Activated T-cell treated with anti-CD3 and anti-CD28 coated beads, Interleukin-2, amount 50 U/mL, for 1 hour (primary cell): ENCODE results near the gene GOLT1A.

Experiments used
- DNase-seq: peaks from one replicate; pipeline ENCODE4 v3.0.0-alpha.2; 2020

Gene GOLT1A

DNA sequence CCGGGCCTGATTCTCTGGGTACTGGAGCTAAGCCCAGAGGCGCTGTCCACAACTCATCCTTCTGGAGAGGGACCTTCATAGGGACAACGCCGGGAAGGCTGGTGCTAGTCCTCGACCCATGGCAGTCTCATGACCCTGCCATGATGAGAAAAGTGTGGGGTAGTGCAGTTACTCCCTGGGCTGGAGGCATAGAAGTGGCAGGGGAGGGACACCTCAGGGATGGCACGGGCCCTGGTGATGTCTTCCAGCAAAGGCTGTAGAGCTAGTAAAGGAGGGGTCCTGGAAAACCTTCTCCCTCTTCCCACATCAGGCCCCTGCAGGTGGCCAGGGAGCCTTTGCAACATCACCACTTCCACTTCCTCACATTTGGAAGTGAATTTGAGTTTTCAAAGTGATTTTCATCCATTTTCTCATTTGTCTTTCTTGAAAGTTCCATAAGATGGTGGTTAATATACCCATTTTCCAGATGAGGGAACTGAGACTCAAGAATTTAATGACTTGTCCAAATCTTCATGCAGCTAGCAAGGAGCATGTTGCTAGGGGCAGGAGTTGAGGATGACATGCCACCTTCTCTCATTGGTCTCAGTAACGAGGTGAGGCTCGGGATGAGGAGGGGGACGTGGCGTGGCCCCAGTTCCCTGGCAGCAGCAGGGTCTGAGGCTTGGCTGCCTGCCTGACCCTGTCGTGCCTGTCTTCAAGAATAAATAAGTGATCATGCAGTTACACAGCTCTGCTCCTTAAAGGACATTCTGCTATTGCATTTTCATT is 3.3 kb upstream of the GOLT1A start:
- DNase-seq = no peak

DNA sequence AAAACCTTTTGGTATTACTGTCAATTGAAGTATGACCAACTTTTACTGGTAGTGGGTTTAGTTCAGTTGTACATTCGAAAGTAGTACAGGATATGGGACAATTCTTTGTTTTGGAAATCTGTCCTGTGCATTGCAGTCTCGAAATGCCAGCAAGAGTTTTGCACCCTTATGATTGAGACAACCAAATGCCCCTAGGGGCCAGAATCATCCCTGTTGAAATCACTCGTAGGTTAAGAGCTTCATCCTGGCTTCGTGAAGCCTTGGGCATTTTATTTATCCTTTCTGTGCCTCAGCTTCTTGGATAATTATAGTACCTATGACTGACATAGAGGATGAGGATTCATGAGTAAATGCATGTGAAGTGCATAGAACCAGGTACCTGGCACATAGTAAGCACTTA is 2.4 kb upstream of the GOLT1A start:
- no peak for DNase-seq

DNA sequence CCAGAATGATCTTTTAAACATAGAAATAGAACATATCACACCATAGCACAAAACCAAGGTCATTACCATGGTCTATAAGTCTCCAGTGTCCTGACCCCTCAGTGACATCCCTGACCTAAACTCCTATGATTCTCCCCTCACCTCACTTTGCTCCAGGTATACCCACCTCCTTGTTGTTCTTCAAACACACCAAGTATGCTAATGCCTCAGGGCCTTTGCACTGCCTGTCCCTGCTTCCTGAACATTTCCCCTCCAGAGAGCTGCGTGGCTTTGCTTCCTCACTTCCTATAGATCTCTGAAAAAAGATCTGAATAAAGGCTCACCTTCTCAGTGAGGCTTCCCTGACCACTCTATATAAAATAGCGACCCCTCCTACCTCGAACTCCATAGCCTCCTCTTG is 1.1 kb downstream of the GOLT1A start:
- DNase-seq = no peak

DNA sequence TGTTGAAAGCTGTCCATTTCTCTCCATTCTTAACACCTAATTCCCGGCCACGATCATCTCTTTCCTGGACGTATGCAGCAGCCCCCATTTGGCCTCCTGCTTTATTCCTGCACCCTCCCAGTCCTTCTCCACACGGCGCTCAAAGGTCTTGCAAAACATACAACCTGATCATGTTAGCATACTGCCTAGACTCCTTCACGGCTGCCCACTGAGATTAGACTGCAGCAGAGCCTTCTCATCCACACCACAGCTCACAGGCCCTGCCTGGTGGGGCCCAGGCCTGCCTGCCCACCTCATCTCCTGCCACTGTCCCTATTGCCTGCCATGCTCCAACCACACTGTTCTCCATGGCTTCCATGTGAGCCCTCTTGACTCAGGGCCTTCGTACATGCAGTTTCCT is 2.7 kb downstream of the GOLT1A start:
- DNase-seq = no peak

DNA sequence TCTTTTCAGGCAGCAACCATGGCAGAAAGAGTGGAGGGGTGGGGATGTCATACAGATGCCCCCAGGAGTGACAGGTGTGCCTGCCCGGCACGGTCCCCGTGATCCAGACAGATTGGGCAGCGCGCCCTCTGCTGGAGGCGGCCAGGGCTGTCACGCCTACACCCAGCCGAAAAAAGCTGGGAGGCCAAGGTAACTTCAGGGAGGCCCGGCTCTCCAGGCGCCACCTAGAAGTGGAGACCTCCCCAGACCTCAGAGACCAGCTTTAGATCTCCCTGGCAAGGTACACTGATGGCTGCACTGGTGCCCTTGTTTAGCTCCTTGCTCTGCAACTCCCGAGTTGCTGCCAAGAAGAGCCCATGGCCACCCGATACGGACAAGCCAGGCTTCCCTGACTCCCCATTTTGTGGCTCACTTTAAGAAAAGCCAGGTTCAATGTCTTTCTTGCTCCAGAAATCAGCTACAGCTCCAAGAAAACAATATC is 6.6 kb downstream of the GOLT1A start:
- DNase-seq = peak; percentile 81

DNA sequence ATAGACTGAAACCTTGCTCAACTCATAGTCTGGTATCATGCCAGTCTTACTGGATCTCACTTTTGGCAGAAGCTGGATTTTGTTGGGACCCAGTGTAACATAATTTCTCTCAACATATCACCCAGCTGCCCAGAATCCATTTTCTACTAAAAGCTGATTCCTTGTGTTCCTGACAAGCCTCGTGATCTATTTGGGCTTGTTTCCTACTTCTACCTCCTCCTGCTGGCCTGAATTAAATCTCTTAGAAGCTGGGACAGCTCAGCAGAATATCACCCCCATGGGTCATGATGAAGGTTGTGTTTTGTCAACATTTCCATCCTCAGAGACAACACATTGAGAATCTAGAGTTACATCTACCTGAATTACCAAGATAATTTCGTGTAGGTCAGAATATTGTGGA is 7.7 kb downstream of the GOLT1A start:
- DNase-seq = no peak

DNA sequence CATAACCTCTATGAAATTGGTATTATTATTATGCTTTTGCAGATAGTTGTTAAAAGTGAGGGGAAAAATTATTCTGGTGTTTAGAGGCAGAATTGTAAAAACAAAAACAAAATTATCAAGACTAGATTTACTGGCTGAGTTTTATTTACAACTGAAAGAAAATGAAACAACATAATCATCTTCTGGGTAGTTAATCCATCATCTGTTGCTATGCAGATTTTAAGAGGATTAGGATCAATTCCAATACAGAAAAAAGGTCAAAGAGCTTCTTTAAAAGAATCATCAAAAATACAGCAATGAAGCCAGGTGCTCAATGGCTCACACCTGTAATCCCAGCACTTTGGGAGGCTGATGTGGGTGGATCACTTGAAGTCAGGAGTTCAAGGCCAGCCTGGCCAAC is 8.3 kb downstream of the GOLT1A start:
- no peak for DNase-seq

DNA sequence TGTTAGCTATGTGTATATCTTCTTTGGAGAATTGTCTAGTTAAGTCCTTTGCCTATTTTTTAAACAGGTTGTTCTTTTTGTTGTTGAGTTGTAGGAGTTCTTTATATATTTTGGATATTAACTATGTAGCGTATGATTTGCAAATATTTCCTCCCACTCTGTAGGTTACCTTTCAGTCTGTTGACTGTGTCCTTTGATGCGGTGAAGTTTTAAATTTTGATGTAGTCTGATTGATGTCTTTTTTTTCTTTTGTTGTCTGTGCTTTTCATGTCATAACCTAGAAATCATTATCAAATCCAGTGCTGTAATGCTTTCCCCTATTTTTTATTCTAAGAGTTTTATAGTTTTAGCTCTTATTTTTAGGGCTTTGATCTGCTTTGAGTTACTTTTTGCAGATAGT is 8.8 kb downstream of the GOLT1A start:
- no peak for DNase-seq

DNA sequence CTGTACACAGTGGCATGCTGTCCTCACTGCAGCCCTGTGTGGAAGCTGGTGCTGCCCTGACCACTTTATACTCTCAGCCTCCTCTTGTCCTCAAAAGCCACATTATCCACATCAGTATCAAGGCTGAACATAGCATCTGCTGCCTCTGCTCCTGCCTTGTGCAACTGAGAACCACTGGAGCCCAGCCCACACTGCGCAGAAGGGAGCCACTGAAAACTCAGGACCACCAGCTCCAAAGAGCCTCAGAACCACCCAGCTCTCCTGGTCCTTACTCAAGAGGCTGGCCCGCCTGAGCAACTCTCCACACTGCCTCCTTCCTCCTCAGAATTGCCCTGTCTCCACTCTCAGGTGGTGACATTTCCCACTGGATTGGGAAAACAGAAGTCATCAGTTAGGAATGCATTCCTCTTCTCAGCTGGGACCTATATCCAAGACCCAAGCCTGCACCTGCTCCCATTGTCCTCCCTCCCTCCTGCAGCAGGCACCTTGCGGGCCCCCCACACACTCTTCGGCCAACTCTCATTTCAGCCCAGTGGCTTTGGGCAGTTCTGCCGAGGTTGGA is 10.5 kb downstream of the GOLT1A start:
- DNase-seq = no peak

DNA sequence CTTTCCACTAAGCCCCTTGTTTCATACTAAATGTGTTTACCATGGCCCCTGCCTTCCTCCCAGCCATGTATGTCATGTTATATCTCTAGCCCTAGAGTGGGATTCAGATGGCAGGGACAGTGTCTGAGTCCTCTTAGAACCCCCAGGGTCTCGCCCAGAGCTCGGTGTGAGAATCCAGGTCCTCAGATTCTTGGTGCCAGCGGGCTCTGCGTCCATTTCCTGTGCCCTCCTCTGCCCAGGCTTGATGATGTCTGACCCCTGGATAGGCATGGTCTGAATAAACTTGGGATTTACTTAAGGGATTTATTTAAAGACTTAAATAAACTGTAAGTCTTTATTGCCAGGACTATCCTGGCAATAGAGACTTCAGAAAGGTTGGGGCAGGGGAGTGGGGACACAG is 11.3 kb downstream of the GOLT1A start:
- no peak for DNase-seq

DNA sequence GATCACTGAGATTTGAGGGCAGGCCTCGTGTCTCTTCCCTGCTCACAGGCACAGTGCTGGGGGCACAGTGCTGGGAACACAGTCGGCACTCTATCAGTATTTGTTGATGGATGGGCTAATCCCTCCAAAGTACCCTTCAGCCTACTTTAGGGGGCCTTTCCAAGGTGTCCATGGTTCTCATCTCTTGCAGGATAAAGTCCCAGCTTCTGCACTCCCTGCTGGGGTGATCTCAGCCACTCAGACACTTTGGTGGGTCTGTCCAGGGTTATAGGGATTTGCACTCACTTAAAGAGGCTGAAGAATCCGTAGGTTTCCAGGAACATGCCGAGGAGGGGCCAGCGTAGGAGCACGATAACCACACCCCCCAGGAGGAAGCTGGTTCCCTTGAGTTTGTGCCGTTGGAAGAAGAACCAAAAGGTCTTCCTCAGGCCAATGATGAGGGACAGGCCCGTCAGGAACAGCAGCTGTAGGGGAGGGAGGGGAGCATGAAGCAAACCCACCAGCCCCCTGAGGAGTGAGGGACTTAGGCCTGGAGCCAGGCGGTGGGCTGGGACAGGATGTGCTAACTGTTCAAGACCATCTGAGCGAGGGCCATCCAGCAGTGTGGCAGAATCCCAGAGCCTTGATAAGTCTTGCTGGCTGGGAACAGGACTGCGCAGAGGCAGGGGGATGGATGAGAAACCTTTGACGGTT is 12.3 kb downstream of the GOLT1A start:
- DNase-seq = no peak

DNA sequence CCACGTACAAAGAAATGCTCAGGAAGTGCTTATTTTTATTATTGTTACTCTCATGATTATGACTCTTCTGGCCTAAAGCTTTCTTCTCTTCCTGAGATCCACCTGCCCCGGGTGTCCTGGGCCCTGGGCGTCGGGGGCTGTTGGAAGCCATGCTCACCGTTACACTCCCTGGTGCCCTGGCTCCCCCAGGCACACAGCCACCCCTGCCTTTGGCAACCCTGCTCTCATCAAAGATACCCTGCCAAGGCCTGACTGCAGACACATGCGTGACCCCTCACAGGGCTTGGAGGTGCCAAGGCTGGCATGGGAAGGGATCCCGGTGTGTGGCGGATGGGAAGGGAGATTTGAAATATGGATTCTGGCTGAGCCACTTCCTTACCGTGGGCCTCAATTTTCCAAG is 14.2 kb downstream of the GOLT1A start:
- no peak for DNase-seq

DNA sequence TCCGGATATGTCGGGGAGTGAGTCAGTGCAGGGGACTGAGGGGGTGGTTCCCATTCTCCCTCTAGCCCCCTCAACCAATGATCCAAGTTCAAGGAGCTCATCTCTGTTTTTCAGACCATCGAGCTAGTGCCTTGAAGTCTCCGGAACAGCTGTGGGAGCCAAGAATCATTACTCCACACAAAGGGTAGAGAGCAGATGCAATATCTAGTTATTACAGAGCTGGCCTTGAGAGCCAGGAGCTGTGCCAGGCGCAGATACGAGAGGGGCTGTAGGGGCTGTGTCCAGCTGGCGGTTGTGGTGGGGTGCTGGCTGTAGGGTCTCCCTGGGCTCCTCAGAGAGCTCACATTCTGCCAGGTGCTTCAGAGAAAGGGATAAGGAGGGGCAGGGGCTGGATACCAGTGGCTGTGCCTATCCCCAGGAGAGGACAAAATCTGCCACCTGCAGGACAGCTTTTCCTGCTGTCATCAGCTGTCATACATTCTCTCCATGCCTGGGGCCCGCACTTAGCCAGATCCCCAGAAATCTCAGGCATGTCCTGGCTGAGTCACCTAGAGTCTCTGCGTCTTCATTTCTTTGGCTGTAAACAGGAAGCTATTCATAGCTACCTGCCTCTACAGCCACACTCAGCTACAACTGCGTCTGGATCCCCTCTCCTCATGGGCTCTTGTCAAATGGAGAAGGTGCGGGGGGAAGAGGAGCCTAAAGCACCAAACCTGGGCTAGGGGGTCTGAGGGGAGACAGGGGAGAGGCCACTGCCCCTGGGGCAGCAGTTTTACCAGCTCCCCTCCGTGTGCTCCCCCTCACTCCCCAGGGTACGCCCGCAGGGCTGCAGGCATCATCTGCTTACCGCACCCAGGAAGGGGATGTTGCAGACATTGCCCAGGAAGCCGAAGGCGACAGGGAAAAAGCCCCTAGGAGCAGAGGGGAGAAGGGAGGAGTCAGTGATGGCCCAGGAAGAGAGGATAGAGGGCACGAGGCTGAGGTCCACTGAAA is 15.1 kb downstream of the GOLT1A start:
- no peak for DNase-seq

DNA sequence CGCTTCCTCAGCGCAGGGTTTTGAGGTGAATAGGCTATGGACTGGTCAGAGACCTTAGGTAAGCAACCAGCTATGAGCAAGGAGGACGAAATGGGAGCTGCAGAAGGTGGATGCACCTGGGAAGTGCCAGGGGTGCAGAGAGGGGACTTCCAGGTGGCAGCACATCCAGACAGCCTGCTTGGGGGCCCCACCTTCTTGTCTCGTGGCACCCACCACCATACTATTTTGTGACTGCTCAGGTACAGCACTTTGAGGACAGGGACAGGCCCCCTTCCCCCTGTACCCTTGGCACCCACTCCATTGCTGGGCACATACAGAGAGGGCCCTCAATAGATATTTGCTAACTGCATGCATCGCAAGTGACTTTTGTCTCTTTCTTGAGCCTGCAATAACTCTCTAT is 16.7 kb downstream of the GOLT1A start:
- DNase-seq = no peak

DNA sequence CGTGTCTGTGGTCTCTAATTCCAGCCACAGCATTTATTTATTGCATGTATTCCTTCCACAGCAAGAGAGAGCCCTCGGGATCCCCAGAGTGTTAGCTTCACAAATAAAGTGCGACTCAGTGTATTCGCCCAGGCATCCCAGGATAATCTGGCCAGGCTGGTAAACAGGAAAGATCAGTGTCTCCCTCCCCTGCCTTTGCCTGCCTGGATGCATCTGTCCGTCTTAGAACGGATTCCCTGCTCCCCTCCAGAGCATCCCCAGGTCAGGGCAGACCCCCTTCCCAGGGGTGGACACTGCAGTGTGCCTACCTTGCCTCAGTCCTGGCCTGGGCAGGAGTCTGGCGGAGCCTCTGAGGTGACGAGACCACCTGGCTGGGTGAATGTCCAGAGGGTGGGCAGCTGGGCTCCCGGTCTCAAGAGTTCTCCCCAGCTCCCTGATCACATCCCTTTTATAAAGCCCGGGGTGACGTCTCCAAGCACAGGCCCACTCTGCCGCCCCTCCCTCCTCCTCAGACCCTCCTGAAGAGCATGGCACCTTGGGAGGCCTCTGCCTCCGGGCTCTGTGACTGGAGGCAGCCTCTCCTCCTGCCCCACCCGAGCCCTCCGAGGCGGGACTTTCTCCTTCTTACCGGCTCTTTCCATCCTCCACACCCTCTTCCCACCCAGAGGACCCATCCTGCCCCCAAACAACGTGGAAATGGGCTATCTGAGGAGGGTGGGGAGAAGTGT is 17.6 kb downstream of the GOLT1A start, which contains the start of gene KISS1:
Gene KISS1, minus strand, starts transcription at position 424 of the 728 bp plus-strand sequence. CDS start 3,615 bp downstream, outside the sequence.
- no peak for DNase-seq

DNA sequence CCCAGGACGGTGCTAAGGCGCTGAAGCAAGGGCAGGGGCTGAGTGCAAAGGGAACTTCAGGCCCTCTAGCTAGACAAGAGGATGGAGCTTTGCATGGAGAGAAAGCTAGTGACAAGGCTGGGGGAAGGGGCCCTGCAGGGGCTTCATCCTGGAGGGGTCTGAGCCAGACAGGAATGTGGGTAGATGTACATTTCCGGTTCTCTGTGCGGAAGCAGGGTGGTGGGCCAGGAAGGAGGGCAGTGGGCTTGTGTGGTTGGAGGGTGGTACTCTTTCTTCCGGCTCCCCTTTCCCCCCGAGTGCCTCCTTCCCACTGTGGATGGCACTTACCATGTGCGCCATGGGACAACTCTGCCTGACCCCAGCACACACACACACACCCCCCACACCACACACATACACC is 19.0 kb downstream of the GOLT1A start:
- DNase-seq = no peak

DNA sequence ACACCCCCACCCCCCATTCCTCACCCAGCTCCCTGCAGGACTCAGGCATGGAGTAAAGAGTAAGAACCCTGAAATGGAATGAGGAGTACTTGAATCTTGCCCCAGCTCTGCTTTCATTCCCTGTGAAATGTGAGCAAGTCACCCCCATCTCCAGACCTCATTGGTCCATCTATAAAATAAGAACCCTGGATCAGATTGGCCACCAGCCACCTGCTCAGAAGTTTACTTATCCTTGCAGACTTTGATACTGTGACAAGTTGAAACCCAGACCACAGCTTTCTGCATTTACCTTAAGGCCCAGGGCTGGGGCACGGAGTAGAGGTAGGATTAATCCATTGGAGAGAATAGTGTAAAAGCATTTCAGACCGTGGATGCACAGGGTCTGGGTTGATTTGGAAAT is 19.7 kb downstream of the GOLT1A start:
- no peak for DNase-seq

DNA sequence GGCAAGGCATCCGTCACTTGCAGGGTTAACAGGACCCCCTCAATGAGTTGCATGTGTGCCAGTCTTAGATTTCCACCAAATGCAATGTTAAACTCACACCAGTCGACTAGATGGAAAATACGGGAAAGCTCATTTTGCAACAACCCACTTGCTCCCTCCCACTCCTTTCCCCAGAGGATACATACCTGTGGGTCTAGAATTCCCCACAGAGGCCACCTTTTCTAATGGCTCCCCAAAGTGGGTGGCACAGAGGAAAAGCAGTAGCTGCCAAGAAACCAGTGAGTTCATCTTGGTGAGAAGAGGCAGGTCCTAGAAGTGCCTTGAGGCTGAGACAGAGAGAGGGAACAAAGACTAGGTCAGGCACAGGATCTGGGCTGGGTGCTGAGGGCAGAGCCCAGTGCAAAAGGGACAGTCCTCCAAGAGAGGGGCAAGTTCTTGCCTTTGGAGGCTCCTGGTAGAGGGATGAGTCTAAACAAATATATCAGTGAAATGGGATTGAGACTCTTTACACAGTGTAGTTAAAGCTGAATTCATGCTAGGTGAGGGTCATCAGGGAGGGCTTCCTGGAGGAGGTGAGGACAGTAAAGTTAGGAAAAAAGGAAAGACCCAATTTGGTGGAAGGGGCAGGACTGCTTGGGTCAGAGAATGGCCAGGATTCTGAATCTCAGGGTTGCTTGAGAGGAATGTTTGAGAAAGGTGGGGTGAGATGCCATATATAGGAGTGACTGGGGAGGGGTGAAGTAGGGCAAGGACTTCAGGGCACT is 21.0 kb downstream of the GOLT1A start:
- DNase-seq = no peak

DNA sequence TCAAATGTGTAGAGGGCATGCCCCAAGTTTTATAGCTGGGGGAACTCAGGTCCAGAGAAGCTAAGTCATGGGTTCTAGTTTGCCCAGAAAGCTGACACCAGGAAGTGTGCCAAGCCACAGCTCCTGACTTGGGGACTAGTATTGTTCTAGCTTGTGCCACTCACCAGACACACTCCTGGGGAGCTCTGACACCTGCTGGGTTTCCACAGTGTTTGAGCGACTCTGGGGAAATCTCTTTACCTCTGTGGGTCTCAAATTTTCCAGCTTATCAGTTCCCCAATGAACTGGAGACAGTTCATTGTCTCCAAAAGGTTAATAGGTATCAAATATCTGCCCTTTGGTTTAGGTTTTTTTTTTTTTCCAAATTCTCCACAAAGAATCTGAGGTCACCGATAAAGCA is 21.7 kb downstream of the GOLT1A start:
- DNase-seq = no peak

DNA sequence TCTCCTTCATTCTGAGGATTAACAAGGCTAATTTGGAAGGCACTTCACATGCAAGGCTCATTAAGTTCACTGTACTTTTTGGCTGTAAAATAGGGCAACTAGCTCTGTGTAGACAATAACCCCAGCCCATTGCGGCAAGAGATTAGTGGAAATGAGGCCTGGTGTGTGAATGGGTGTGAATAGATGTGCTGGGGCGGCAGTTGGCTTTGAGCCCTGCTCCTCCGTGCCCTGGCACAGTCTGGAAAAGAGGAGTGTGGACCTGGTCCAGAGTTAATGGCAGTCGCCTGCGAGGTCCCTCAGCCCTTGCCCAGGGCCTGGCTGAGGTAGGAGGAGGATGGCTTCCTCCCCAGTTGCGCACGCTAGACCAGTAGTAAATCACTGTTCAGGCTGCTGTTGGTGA is 22.3 kb downstream of the GOLT1A start:
- no peak for DNase-seq
